Endothelial cell of umbilical vein (primary cell): ENCODE data around the gene FEN1. TPM values are rescaled to one million over a fixed set of nuclear protein-coding genes. Genes with fewer than 3 reads are reported as not detected.

Experiments used
- BruUV-seq: library from RNA; stranded (reverse); fragments of 400-500 nt; replicated peaks from 2 replicates; lab custom pipeline; 2021; lab: Mats Ljungman, UMichigan
- CTCF ChIA-PET: fragments of 300-600, 350-600 bp; sonication (Branson Sonifier 250); formaldehyde crosslinking; loops from one replicate; lab custom pipeline; 2021; ENCODE audit warnings: antibody characterized with exemption, inconsistent platforms; lab: Charles Lee
- POLR2A ChIA-PET: fragments of 300-600, 350-600 bp; sonication (Branson Sonifier 250); formaldehyde crosslinking; loops from one replicate; lab custom pipeline; 2021; ENCODE audit warnings: antibody characterized with exemption, inconsistent platforms; lab: Charles Lee
- DNase-seq: peaks from one replicate; pipeline ENCODE4 v3.0.0-alpha.2; 2011; ENCODE audit warnings: low read depth, low spot score
- FAIRE-seq: peaks from 2 replicates; lab custom pipeline; 2011; peaks lifted over from hg19 to GRCh38; lab: Jason Lieb, UNC
- H2AFZ ChIP-seq: 2 replicates; pipeline ENCODE4 v1.6.0; 2012; ENCODE audit warnings: low read depth, low read length, control low read depth, inconsistent platforms
- H3K27ac ChIP-seq: 2 replicates; pipeline ENCODE4 v1.5.1; 2011; ENCODE audit warnings: low read depth, mild to moderate bottlenecking, control low read depth, low read length, moderate library complexity; ENCODE audit not compliant: insufficient read depth
- H3K27me3 ChIP-seq, 2 experiments: 2 replicates each; pipeline versions ENCODE4 v1.6.0 to v1.6.1; 2011; ENCODE audit warnings: low read length in 2 of 2, mixed read lengths in 1 of 2; ENCODE audit not compliant: control insufficient read depth in 2 of 2, insufficient read depth in 2 of 2
- H3K36me3 ChIP-seq, 2 experiments: 2 replicates in 1 of 2; 3 replicates in 1 of 2; pipeline ENCODE4 v1.5.1; 2011; ENCODE audit warnings: low read length in 2 of 2, mild to moderate bottlenecking in 1 of 2, moderate library complexity in 1 of 2; ENCODE audit not compliant: control insufficient read depth in 2 of 2, insufficient read depth in 2 of 2; ENCODE audit errors: extremely low read depth in 1 of 2
- H3K4me1 ChIP-seq: 3 replicates; pipeline ENCODE4 v1.5.1; 2011; ENCODE audit warnings: mild to moderate bottlenecking, low read length; ENCODE audit not compliant: control insufficient read depth, insufficient read depth; ENCODE audit errors: extremely low read depth
- H3K4me2 ChIP-seq: 2 replicates; pipeline ENCODE4 v1.6.1; 2011; ENCODE audit warnings: low read length, control low read depth, mixed read lengths; ENCODE audit not compliant: insufficient read depth
- H3K4me3 ChIP-seq, 3 experiments: fragments of 200-600 bp in 1 of 3; sonication (generic), shearing (Covaris generic) in 1 of 3; replicated peaks in 1 of 3; 2 replicates each; pipeline ENCODE4 v1.5.1; 2011 to 2016; ENCODE audit warnings: control low read depth in 3 of 3, low read length in 3 of 3, mild to moderate bottlenecking in 2 of 3, inconsistent platforms in 1 of 3, low read depth in 1 of 3, moderate library complexity in 1 of 3; ENCODE audit not compliant: insufficient read depth in 1 of 3
- H3K79me2 ChIP-seq: 2 replicates; pipeline ENCODE4 v1.6.0; 2012; ENCODE audit warnings: low read length, inconsistent platforms; ENCODE audit not compliant: control insufficient read depth, insufficient read depth
- H3K9ac ChIP-seq: replicated peaks from 2 replicates; pipeline ENCODE3; 2011; ENCODE audit warnings: low read length, control low read depth; ENCODE audit not compliant: insufficient read depth; ENCODE audit errors: extremely low read depth
- H3K9me1 ChIP-seq: replicated peaks from 3 replicates; pipeline ENCODE4 v1.6.0; 2011; ENCODE audit warnings: mild to moderate bottlenecking, low read length; ENCODE audit not compliant: control insufficient read depth, insufficient read depth; ENCODE audit errors: extremely low read depth
- H3K9me3 ChIP-seq: replicated peaks from 2 replicates; pipeline ENCODE4 v1.5.1; 2012; ENCODE audit warnings: low read length, inconsistent platforms; ENCODE audit not compliant: control insufficient read depth, insufficient read depth
- H4K20me1 ChIP-seq: replicated peaks from 2 replicates; pipeline ENCODE3; 2011; ENCODE audit warnings: mild to moderate bottlenecking, low read length; ENCODE audit not compliant: control insufficient read depth, insufficient read depth; ENCODE audit errors: extremely low read depth
- FOS ChIP-seq: IDR thresholded peaks from 2 replicates; pipeline ENCODE4 v1.6.1; 2011; ENCODE audit warnings: mild to moderate bottlenecking, low read length, moderate library complexity, borderline replicate concordance; ENCODE audit not compliant: insufficient read depth
- MYC ChIP-seq: IDR thresholded peaks from one replicate; pipeline ENCODE4 v1.6.1; 2011; ENCODE audit warnings: mild to moderate bottlenecking, low read depth, low read length
- POLR2A ChIP-seq: IDR thresholded peaks from 2 replicates; pipeline ENCODE4 v1.6.1; 2012; ENCODE audit warnings: low read depth, mild to moderate bottlenecking, control low read depth, low read length
- dilution Hi-C: fragments of 300-500 bp; cut with MboI; formaldehyde crosslinking; loops from one replicate; pipeline ENCODE4 v1.15.0; 2019; ENCODE audit warnings: low sequenced_read_pairs; ENCODE audit not compliant: extremely low pct_ligation_motif_present
- intact Hi-C: fragments of 100-400 bp; cut with micrococcal nuclease; formaldehyde crosslinking; loops from one replicate; pipeline ENCODE4 v1.10.0; 2022
- polyA plus RNA-seq, 4 experiments: library from polyadenylated mRNA; depleted of rRNA in 3 of 4; stranded (reverse) in 3 of 4; unstranded in 1 of 4; fragments of >200 nt; gene quantifications; 2 replicates each; pipeline versions ENCODE4 v1.2.1 to v1.2.3, GENCODE V29; 2011 to 2012; ENCODE audit warnings: missing spikeins in 1 of 4
- total RNA-seq: library from RNA; stranded (reverse); gene quantifications from 2 replicates; pipeline ENCODE4 v1.2.3, GENCODE V29; 2021
- TF ChIP-seq, protein P1 (sequence below), 2 donors: IDR thresholded peaks; 1 replicate in 1 of 2; 2 replicates in 1 of 2; pipeline ENCODE4 v1.5.1; 2011; ENCODE audit warnings: low read length in 2 of 2, mild to moderate bottlenecking in 2 of 2, moderate library complexity in 2 of 2, control low read depth in 1 of 2, inconsistent platforms in 1 of 2, low read depth in 1 of 2; ENCODE audit not compliant: insufficient read depth in 1 of 2; ENCODE audit errors: extremely low read depth in 1 of 2

FEN1 gene
- total and polyA plus RNA-seq, 2 donors (not counting 3 experiments of a cell fraction or from before 2014, with no cell fraction given), result 29.3 to 60.5 TPM

DNA sequence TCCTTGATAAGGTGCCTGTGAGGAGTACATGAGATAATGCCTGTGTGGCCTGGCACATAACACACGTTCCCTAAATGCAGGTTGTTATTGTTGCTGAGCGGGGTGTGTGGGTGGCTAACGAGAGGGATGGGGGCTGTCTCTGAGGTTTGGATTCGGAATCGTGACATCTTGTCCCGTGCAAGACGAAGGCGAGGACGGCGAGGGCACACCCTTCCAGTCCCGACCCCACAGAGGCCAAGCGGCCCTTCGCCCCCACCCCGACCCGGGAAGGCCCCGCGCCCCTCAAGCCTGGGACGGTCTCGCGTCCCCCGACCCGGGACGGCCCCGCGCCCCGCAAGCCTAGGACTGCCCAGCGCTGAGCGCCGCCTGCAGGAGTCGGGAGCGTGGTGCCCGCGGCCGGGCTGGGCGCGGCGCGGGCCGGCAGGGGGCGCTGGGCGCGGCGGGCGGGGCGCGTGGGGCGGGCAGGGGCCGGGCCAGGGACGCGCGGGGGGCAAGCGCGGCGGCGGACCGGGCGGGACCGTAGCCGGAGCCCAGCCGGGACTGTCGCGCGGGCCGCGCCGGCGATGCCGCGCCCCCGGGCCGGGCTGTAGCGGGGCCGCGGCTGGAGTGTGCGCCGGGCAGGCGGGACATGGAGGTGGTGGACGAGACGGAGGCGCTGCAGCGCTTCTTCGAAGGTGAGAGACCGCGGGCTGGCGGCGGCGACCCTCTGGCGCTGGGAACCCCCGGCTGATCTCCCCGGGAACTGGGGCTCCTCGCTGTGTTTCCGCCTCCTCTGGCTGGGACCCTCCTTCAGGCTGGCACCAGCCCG lies 40.4 kb upstream of the FEN1 start, which contains the start of gene MYRF:
TSS of gene MYRF (plus strand) at position 520 of the 808 bp plus-strand sequence. CDS start at position 629, 109 bp downstream.
- Histone ChIP-seq H3K4me2 (peak within 1 kb of the TSS; percentile 45), H3K9ac (no peak within 1 kb of the TSS), H3K27ac (no peak within 1 kb of the TSS), H3K9me1 (no peaks in the 10 kb centered on the region), H4K20me1 (no peaks in the 10 kb centered on the region), H3K4me3 (peak within 1 kb of the TSS; percentile 9 to 41 (median 34)), H3K27me3 (no peaks in the 10 kb centered on the region), H3K79me2 (no peaks in the 10 kb centered on the region), H3K4me1 (peaks cover 12% of the 10 kb centered on the region), H2AFZ (peak within 1 kb of the TSS; percentile 82), H3K36me3 (no peaks in the 10 kb centered on the region), H3K9me3 (no peaks in the 10 kb centered on the region)
- TF ChIP-seq, protein P1, sequence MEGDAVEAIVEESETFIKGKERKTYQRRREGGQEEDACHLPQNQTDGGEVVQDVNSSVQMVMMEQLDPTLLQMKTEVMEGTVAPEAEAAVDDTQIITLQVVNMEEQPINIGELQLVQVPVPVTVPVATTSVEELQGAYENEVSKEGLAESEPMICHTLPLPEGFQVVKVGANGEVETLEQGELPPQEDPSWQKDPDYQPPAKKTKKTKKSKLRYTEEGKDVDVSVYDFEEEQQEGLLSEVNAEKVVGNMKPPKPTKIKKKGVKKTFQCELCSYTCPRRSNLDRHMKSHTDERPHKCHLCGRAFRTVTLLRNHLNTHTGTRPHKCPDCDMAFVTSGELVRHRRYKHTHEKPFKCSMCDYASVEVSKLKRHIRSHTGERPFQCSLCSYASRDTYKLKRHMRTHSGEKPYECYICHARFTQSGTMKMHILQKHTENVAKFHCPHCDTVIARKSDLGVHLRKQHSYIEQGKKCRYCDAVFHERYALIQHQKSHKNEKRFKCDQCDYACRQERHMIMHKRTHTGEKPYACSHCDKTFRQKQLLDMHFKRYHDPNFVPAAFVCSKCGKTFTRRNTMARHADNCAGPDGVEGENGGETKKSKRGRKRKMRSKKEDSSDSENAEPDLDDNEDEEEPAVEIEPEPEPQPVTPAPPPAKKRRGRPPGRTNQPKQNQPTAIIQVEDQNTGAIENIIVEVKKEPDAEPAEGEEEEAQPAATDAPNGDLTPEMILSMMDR (IDR thresholded peaks at IDR 0.05; ENCODE audit: extremely low read depth in 1 of 2, insufficient read depth in 1 of 2, low read depth in 1 of 2, low read length in 2 of 2), result peak; percentile 36 to 56
- TF ChIP-seq FOS (no peak), POLR2A (no peak), MYC (no peak)
- no TSS peak for BruUV-seq
- POLR2A ChIA-PET, result no interaction called here
- intact Hi-C loops, result loop anchor here (1.0 kb wide), 1 partner anchor 24 kb away; no protein-coding TSS in a partner anchor
- FAIRE-seq (peak; percentile 52), DNase-seq (peak; percentile 21)
- CTCF ChIA-PET, result interaction anchor here (1.1 to 1.6 kb wide), 2 partner anchors 36 to 194 kb away, joined by 3 to 4 read pairs; no protein-coding TSS in a partner anchor
- dilution Hi-C loops, result no loop called here
